COLO668 (cell line): ENCODE data around the gene PDCD4.

Experiments
- DNase-seq: peaks from one replicate; lab custom pipeline; 2025; ENCODE audit not compliant: unreplicated experiment; lab: John Stamatoyannopoulos, UW

PDCD4 gene

GRCh38 chr10:110841767-110842267 lies 29.9 kb upstream of the PDCD4 start:
- DNase-seq = no peak

GRCh38 chr10:110842326-110842904 lies 29.3 kb upstream of the PDCD4 start:
- no peak for DNase-seq

- DNase-seq = no peak
These were observed 28.7 kb upstream of the PDCD4 start for GRCh38 chr10:110843031-110843430.

- no peak for DNase-seq
These were observed 27.7 kb upstream of the PDCD4 start for GRCh38 chr10:110843796-110844616.

- no peak for DNase-seq
These were observed 27.2 kb upstream of the PDCD4 start for GRCh38 chr10:110844617-110844881.

- no peak for DNase-seq
These were observed 26.5 kb upstream of the PDCD4 start for GRCh38 chr10:110845192-110845755.

- peak; percentile 24 for DNase-seq
These were observed 25.7 kb upstream of the PDCD4 start for GRCh38 chr10:110845756-110846620.

GRCh38 chr10:110847374-110847773 lies 24.4 kb upstream of the PDCD4 start:
- DNase-seq = no peak

- no peak for DNase-seq
These were observed 23.6 kb upstream of the PDCD4 start for GRCh38 chr10:110848106-110848505.

- no peak for DNase-seq
These were observed 21.6 kb upstream of the PDCD4 start for GRCh38 chr10:110850099-110850498.

GRCh38 chr10:110851020-110851612 lies 20.6 kb upstream of the PDCD4 start:
- no peak for DNase-seq

GRCh38 chr10:110852255-110852896 lies 19.4 kb upstream of the PDCD4 start:
- peak; percentile 3 for DNase-seq

GRCh38 chr10:110852947-110853346 lies 18.8 kb upstream of the PDCD4 start:
- DNase-seq = no peak

GRCh38 chr10:110853921-110854605 lies 17.7 kb upstream of the PDCD4 start:
- DNase-seq = no peak

GRCh38 chr10:110857265-110858171 lies 14.2 kb upstream of the PDCD4 start:
- peak; percentile 50 for DNase-seq

- no peak for DNase-seq
These were observed 13.3 kb upstream of the PDCD4 start for GRCh38 chr10:110858297-110858934.

- DNase-seq = no peak
These were observed 12.3 kb upstream of the PDCD4 start for GRCh38 chr10:110859206-110859972.

GRCh38 chr10:110859973-110860376 lies 11.8 kb upstream of the PDCD4 start:
- DNase-seq = no peak
